Measurements from ENCODE around the gene CCDC177.

- TF ChIP-seq CTCF (IDR thresholded peaks at IDR 0.05): no peak
- TF ChIP-seq POLR2A (IDR thresholded peaks at IDR 0.05): no peak
Measured at GRCh38 chr14:69606258-69607184, 31.9 kb upstream of the CCDC177 start.
